WTC11 (cell line): ENCODE measurements around the gene SLC7A5.

Source experiments
- CTCF ChIP-seq: fragments of 200-600 bp; IDR thresholded peaks from 2 replicates; pipeline ENCODE4 v1.8.0; 2022; ENCODE audit warnings: antibody characterized with exemption
- ELF4 ChIP-seq: sonication (generic); formaldehyde crosslinking; IDR thresholded peaks from 2 replicates; pipeline ENCODE4 v1.8.1; 2022; ENCODE audit warnings: low read depth, mild to moderate bottlenecking, moderate library complexity, missing genetic modification reagents
- GABPB1 ChIP-seq: sonication (generic); formaldehyde crosslinking; IDR thresholded peaks from 2 replicates; pipeline ENCODE4 v1.8.1; 2023; ENCODE audit warnings: mild to moderate bottlenecking, missing genetic modification reagents
- JUN ChIP-seq: sonication (generic); formaldehyde crosslinking; IDR thresholded peaks from 2 replicates; pipeline ENCODE4 v1.8.0; 2023; ENCODE audit warnings: mild to moderate bottlenecking, missing genetic modification reagents
- NFYB ChIP-seq: sonication (generic); formaldehyde crosslinking; conservative IDR thresholded peaks from 2 replicates; pipeline ENCODE4 v1.8.0; 2022; ENCODE audit warnings: low read depth, missing genetic modification reagents

GRCh38 chr16:87854907-87855683 lies 14.2 kb downstream of the SLC7A5 start:
- TF ChIP-seq CTCF (no peak), JUN (no peak), ELF4 (CRISPR knock-in tag) (no peak), GABPB1 (no peak; the same call in 1 of the 2 replicates), NFYB (CRISPR knock-in tag) (no peak)
